ENCODE data around the gene GJA4.

DNA sequence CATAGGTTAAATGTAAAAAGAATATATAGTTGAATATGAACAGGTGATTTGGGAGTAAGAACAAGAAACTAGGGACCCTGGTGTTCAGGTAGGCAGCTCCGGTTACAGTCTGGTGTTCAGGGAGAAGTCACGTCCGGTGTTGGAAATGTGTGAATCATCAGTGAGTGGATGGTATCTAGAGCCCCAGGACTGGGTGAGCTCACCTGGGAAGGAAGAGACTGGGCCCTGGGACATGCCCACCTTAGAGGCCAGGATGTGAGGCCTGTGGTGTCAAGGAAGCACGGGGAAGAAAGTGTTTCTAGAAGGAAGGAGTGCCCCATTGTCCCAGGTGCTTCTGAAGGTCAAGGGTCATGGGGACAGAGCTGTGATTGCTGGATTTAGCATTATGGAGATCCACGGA is 13.3 kb upstream of the GJA4 start:
- no peak for TF ChIP-seq CTCF (IDR thresholded peaks at IDR 0.05)
- no peak for TF ChIP-seq POLR2A (IDR thresholded peaks at IDR 0.05)

All from esophagus squamous epithelium (tissue), 4 donors.